Astrocyte (in vitro differentiated cells and primary cell): ENCODE results near the gene WARS2.

Experiments used
- CTCF ChIP-seq: IDR thresholded peaks from 2 replicates; pipeline ENCODE4 v1.5.1; 2011; ENCODE audit warnings: low read depth, mild to moderate bottlenecking, inconsistent platforms, low read length, moderate library complexity; ENCODE audit not compliant: insufficient read depth
- EZH2 ChIP-seq: IDR thresholded peaks from 2 replicates; pipeline ENCODE4 v1.6.1; 2012; ENCODE audit warnings: mild to moderate bottlenecking, low read length, inconsistent platforms; ENCODE audit not compliant: insufficient read depth

DNA sequence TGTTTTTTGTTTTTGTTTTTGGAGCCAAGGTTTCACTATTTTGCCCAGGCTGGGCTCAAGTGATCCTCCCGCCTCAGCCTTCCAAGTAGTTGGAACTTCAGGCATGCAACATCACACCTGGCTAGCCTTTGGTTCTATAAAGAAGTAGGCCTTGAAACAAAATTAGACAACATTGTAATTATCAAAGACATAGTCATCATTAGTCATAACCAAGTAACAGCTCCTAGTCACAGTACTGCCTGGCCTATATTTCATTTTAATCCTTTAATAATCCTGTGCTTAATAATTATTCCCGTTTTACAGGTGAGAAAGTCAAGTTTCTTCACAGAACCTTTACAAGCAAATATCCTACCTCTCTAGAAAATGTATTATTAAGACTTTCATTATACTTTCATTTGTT is 100.0 kb downstream of the WARS2 start:
- TF ChIP-seq CTCF (no peak), EZH2 (no peak)
